H1 (cell line): ENCODE measurements around the gene GNG13. TPM values are rescaled to one million over a fixed set of nuclear protein-coding genes. Genes with fewer than 3 reads are reported as not detected.

Experiments used
- CTCF ChIA-PET: fragments of 300-600 bp; sonication (Branson Sonifier 250); formaldehyde crosslinking; loops from one replicate; lab custom pipeline; 2021; ENCODE audit not compliant: partially characterized antibody; lab: Charles Lee
- POLR2A ChIA-PET: fragments of 300-600 bp; sonication (Branson Sonifier 250); formaldehyde crosslinking; loops from one replicate; lab custom pipeline; 2021; ENCODE audit warnings: inconsistent platforms; ENCODE audit not compliant: partially characterized antibody; lab: Charles Lee
- DNase-seq, 2 experiments: peaks; one replicate each; pipeline versions ENCODE4 v3.0.0 to v3.0.0-alpha.2; 2010 to 2022; ENCODE audit warnings: low spot score in 2 of 2, low read depth in 1 of 2, mixed read lengths in 1 of 2
- FAIRE-seq: peaks from 2 replicates; lab custom pipeline; 2011; peaks lifted over from hg19 to GRCh38; lab: Jason Lieb, UNC
- H2AFZ ChIP-seq: 2 replicates; pipeline ENCODE4 v1.8.1; 2012; ENCODE audit warnings: low read length, inconsistent platforms
- H2AK5ac ChIP-seq: 2 replicates; pipeline ENCODE4 v1.6.1; 2013; ENCODE audit warnings: low read depth, low read length
- H2BK120ac ChIP-seq: replicated peaks from 2 replicates; pipeline ENCODE3; 2013; ENCODE audit warnings: low read depth, low read length, inconsistent platforms
- H2BK12ac ChIP-seq: 2 replicates; pipeline ENCODE4 v1.6.1; 2013; ENCODE audit warnings: low read depth, low read length
- H2BK15ac ChIP-seq: 2 replicates; pipeline ENCODE4 v1.6.1; 2013; ENCODE audit warnings: low read length
- H2BK20ac ChIP-seq: 2 replicates; pipeline ENCODE4 v1.6.1; 2013; ENCODE audit warnings: low read length
- H2BK5ac ChIP-seq: 2 replicates; pipeline ENCODE4 v1.6.1; 2013; ENCODE audit warnings: low read depth, low read length
- H3K14ac ChIP-seq: 2 replicates; pipeline ENCODE4 v1.6.1; 2013; ENCODE audit warnings: inconsistent platforms; ENCODE audit not compliant: insufficient read length
- H3K18ac ChIP-seq: 2 replicates; pipeline ENCODE4 v1.6.1; 2013; ENCODE audit warnings: low read length; ENCODE audit errors: extremely low read depth
- H3K23ac ChIP-seq: 2 replicates; pipeline ENCODE4 v1.6.1; 2013; ENCODE audit warnings: inconsistent platforms; ENCODE audit not compliant: insufficient read length
- H3K23me2 ChIP-seq: 2 replicates; pipeline ENCODE4 v1.6.1; 2013; ENCODE audit warnings: low read depth, low read length
- H3K27ac ChIP-seq: 2 replicates; pipeline ENCODE4 v1.6.1; 2011; ENCODE audit warnings: low read depth, low read length, inconsistent platforms
- H3K27me3 ChIP-seq, 4 experiments: replicated peaks in 1 of 4; 1 replicate in 1 of 4; 2 replicates in 3 of 4; pipeline versions ENCODE4 v1.6.1 to v1.8.1; 2011 to 2013; ENCODE audit warnings: low read length in 3 of 4, mild to moderate bottlenecking in 3 of 4, inconsistent platforms in 2 of 4, mixed read lengths in 2 of 4, moderate library complexity in 1 of 4; ENCODE audit not compliant: control insufficient read depth in 3 of 4, insufficient read depth in 3 of 4; ENCODE audit errors: extremely low read depth in 1 of 4
- H3K36me3 ChIP-seq, 4 experiments: 2 replicates each; pipeline versions ENCODE4 v1.6.1 to v1.8.1; 2011 to 2013; ENCODE audit warnings: mild to moderate bottlenecking in 4 of 4, low read length in 3 of 4, moderate library complexity in 2 of 4, control low read depth in 1 of 4, inconsistent platforms in 1 of 4; ENCODE audit not compliant: insufficient read depth in 4 of 4, control insufficient read depth in 2 of 4
- H3K4ac ChIP-seq: replicated peaks from 2 replicates; pipeline ENCODE3; 2013; ENCODE audit warnings: low read length, low read depth, mixed read lengths, inconsistent platforms; ENCODE audit not compliant: insufficient read length
- H3K4me1 ChIP-seq, 4 experiments: replicated peaks in 1 of 4; 1 replicate in 1 of 4; 2 replicates in 3 of 4; pipeline versions ENCODE4 v1.6.1 to v1.8.1; 2011 to 2013; ENCODE audit warnings: low read length in 3 of 4, inconsistent platforms in 2 of 4, mixed read lengths in 1 of 4; ENCODE audit not compliant: insufficient read depth in 4 of 4, control insufficient read depth in 3 of 4
- H3K4me2 ChIP-seq, 2 experiments: 2 replicates each; pipeline versions ENCODE4 v1.6.1 to v1.8.1; 2011 to 2013; ENCODE audit warnings: low read depth in 2 of 2, low read length in 2 of 2, control low read depth in 1 of 2, inconsistent platforms in 1 of 2, mild to moderate bottlenecking in 1 of 2; ENCODE audit not compliant: insufficient read depth in 1 of 2
- H3K4me3 ChIP-seq, 4 experiments: fragments of 200-600, 300-600 bp in 1 of 4; sonication (generic), shearing (Covaris generic), sonication (Bioruptor Twin) in 1 of 4; 2 replicates each; pipeline versions ENCODE4 v1.5.1 to v1.8.1; 2011 to 2016; ENCODE audit warnings: low read length in 4 of 4, low read depth in 3 of 4, control low read depth in 2 of 4, inconsistent platforms in 2 of 4, mild to moderate bottlenecking in 2 of 4, mixed read lengths in 1 of 4, moderate library complexity in 1 of 4; ENCODE audit not compliant: insufficient read depth in 2 of 4; ENCODE audit errors: extremely low read depth in 1 of 4
- H3K56ac ChIP-seq: replicated peaks from 2 replicates; pipeline ENCODE3; 2013; ENCODE audit warnings: low read depth, mild to moderate bottlenecking, mixed read lengths, low read length, inconsistent platforms; ENCODE audit not compliant: insufficient read length
- H3K79me1 ChIP-seq: 2 replicates; pipeline ENCODE4 v1.6.1; 2013; ENCODE audit warnings: low read depth, low read length, control low read depth
- H3K79me2 ChIP-seq, 2 experiments: 2 replicates each; pipeline versions ENCODE4 v1.6.1 to v1.8.1; 2012 to 2013; ENCODE audit warnings: low read length in 2 of 2, mild to moderate bottlenecking in 2 of 2, inconsistent platforms in 1 of 2; ENCODE audit not compliant: insufficient read depth in 2 of 2, control insufficient read depth in 1 of 2
- H3K9ac ChIP-seq, 4 experiments: replicated peaks in 1 of 4; 1 replicate in 1 of 4; 2 replicates in 3 of 4; pipeline versions ENCODE4 v1.6.1 to v1.8.1; 2011 to 2013; ENCODE audit warnings: low read depth in 3 of 4, low read length in 3 of 4, control low read depth in 2 of 4, mild to moderate bottlenecking in 2 of 4, moderate library complexity in 2 of 4, inconsistent platforms in 1 of 4; ENCODE audit errors: extremely low read depth in 1 of 4
- H3K9me3 ChIP-seq, 2 experiments: 2 replicates each; pipeline versions ENCODE4 v1.6.1 to v1.8.1; 2012 to 2013; ENCODE audit warnings: mild to moderate bottlenecking in 2 of 2, moderate library complexity in 2 of 2, control low read depth in 1 of 2, inconsistent platforms in 1 of 2, low read depth in 1 of 2, low read length in 1 of 2, mixed read lengths in 1 of 2; ENCODE audit not compliant: insufficient read depth in 2 of 2
- H4K20me1 ChIP-seq, 2 experiments: replicated peaks in 1 of 2; 2 replicates each; pipeline versions ENCODE3 to v1.8.1; 2011 to 2013; ENCODE audit warnings: inconsistent platforms in 2 of 2, low read length in 2 of 2, mild to moderate bottlenecking in 1 of 2; ENCODE audit not compliant: insufficient read depth in 2 of 2, control insufficient read depth in 1 of 2
- H4K5ac ChIP-seq: 2 replicates; pipeline ENCODE4 v1.6.1; 2013; ENCODE audit warnings: low read length, low read depth, mixed read lengths, inconsistent platforms; ENCODE audit not compliant: insufficient read length
- H4K8ac ChIP-seq: 2 replicates; pipeline ENCODE4 v1.8.0; 2013; ENCODE audit warnings: mild to moderate bottlenecking, moderate library complexity, low read length, inconsistent platforms; ENCODE audit not compliant: insufficient read depth; ENCODE audit errors: extremely low read depth
- H4K91ac ChIP-seq: replicated peaks from 2 replicates; pipeline ENCODE3; 2013; ENCODE audit warnings: low read length, mixed read lengths, inconsistent platforms; ENCODE audit not compliant: insufficient read length
- ASH2L ChIP-seq: fragments of 200-600, 300-600 bp; sonication (generic); IDR thresholded peaks from one replicate; pipeline ENCODE4 v1.7.1; 2017; ENCODE audit warnings: low read length
- BRCA1 ChIP-seq: IDR thresholded peaks from 2 replicates; pipeline ENCODE4 v1.6.1; 2012; ENCODE audit warnings: low read depth, low read length, improper control_type of control experiment
- CHD2 ChIP-seq: IDR thresholded peaks from 2 replicates; pipeline ENCODE4 v1.6.1; 2012; ENCODE audit warnings: low read length, improper control_type of control experiment
- CREB1 ChIP-seq: IDR thresholded peaks from 2 replicates; pipeline ENCODE4 v1.6.1; 2012; ENCODE audit warnings: inconsistent platforms
- EP300 ChIP-seq, 2 experiments: IDR thresholded peaks; 1 replicate in 1 of 2; 2 replicates in 1 of 2; pipeline ENCODE4 v1.6.1; 2011 to 2012; ENCODE audit warnings: low read depth in 2 of 2, low read length in 2 of 2, mild to moderate bottlenecking in 2 of 2, borderline replicate concordance in 1 of 2, inconsistent platforms in 1 of 2, moderate library complexity in 1 of 2
- FOSL1 ChIP-seq: IDR thresholded peaks from 2 replicates; pipeline ENCODE4 v1.6.1; 2011; ENCODE audit warnings: mild to moderate bottlenecking, low read depth, low read length, moderate library complexity; ENCODE audit not compliant: insufficient read depth
- HDAC2 ChIP-seq, 2 experiments: fragments of 300-600 bp in 1 of 2; sonication (generic) in 1 of 2; IDR thresholded peaks; 2 replicates each; pipeline ENCODE4 v1.6.1; 2011 to 2012; ENCODE audit warnings: low read depth in 2 of 2, low read length in 2 of 2, mild to moderate bottlenecking in 2 of 2, moderate library complexity in 2 of 2, borderline replicate concordance in 1 of 2, inconsistent platforms in 1 of 2
- JUND ChIP-seq: IDR thresholded peaks from 2 replicates; pipeline ENCODE4 v1.6.1; 2011; ENCODE audit warnings: mild to moderate bottlenecking, improper control_type of control experiment, low read length
- NRF1 ChIP-seq: IDR thresholded peaks from 2 replicates; pipeline ENCODE4 v1.6.1; 2011; ENCODE audit warnings: mild to moderate bottlenecking, low read depth, low read length, improper control_type of control experiment
- RFX5 ChIP-seq: IDR thresholded peaks from 2 replicates; pipeline ENCODE4 v1.6.1; 2011; ENCODE audit warnings: low read depth, low read length, improper control_type of control experiment, borderline replicate concordance
- SP1 ChIP-seq: IDR thresholded peaks from 2 replicates; pipeline ENCODE4 v1.6.1; 2011; ENCODE audit warnings: low read depth, low read length
- SP4 ChIP-seq: IDR thresholded peaks from 2 replicates; pipeline ENCODE4 v1.6.1; 2012; ENCODE audit warnings: low read length, inconsistent platforms
- SUZ12 ChIP-seq: fragments of 200-600 bp; sonication (generic); IDR thresholded peaks from 2 replicates; pipeline ENCODE4 v1.6.1; 2012; ENCODE audit warnings: mild to moderate bottlenecking, inconsistent platforms, low read length, moderate library complexity, mixed read lengths
- TAF7 ChIP-seq: optimal IDR thresholded peaks from 2 replicates; pipeline ENCODE3; 2011; ENCODE audit warnings: low read depth, mild to moderate bottlenecking, inconsistent platforms, low read length, moderate library complexity, borderline replicate concordance
- YY1 ChIP-seq: IDR thresholded peaks from 2 replicates; pipeline ENCODE4 v1.6.1; 2011; ENCODE audit warnings: low read depth, mild to moderate bottlenecking, low read length
- WGBS, 2 experiments: shearing (Covaris generic) in 1 of 2; methylation state at CpG; one replicate each; pipeline versions ENCODE4 v1.1.6 to v1.1.7; 2013 to 2015; ENCODE audit warnings: low lambda C conversion rate in 2 of 2, mixed read lengths in 2 of 2, inconsistent platforms in 1 of 2, low coverage in 1 of 2, missing lambda C conversion rate in 1 of 2; ENCODE audit not compliant: insufficient replicate concordance in 2 of 2, insufficient coverage in 1 of 2, insufficient read length in 1 of 2; ENCODE audit errors: extremely low coverage in 1 of 2, missing lambda C conversion rate in 1 of 2; 5-methylcytosine and 5-hydroxymethylcytosine counted together
- polyA plus RNA-seq, 7 experiments: library from polyadenylated mRNA; depleted of rRNA in 3 of 7; stranded (reverse) in 5 of 7; unstranded in 2 of 7; fragments of >200 nt in 5 of 7; fragments of 200-250 nt in 2 of 7; gene quantifications; 1 replicate in 5 of 7; 2 replicates in 1 of 7; 4 replicates in 1 of 7; pipeline versions ENCODE4 v1.2.1 to v1.2.3, GENCODE V29; 2011 to 2013; ENCODE audit warnings: missing spikeins in 2 of 7, mixed read lengths in 2 of 7
- total RNA-seq: library from RNA; stranded (reverse); fragmentation: NEBNext Ultra II Directional; extraction: Animal tissue kit (Norgen Biotek cat#: 25700); gene quantifications from 2 replicates; pipeline ENCODE4 v1.2.1, GENCODE V29; 2021

The GNG13 gene
- total and polyA plus RNA-seq, 2 of the 8 experiments (the other 6 are each of a cell fraction or from before 2014, with no cell fraction given): not detected

- no peaks in the 10 kb centered on the region for H3K23me2 ChIP-seq
- no peaks in the 10 kb centered on the region for H4K20me1 ChIP-seq
- H3K23ac ChIP-seq: no peak overlapping the region
- H3K9me3 ChIP-seq: no peaks in the 10 kb centered on the region
- no peaks in the 10 kb centered on the region for H3K79me1 ChIP-seq
- no peak overlapping the region for H2BK5ac ChIP-seq
- no peak overlapping the region for H2BK120ac ChIP-seq
- no peaks in the 10 kb centered on the region for H3K36me3 ChIP-seq
- FAIRE-seq: no peak
- no peak overlapping the region for H3K27ac ChIP-seq
- H3K27me3 ChIP-seq: no peaks in the 10 kb centered on the region
- H4K5ac ChIP-seq: no peak overlapping the region
- no peak overlapping the region for H3K18ac ChIP-seq
- no peak overlapping the region for H2BK15ac ChIP-seq
- H3K14ac ChIP-seq: no peak overlapping the region
- ChIA-PET CTCF (interaction anchor here (0.6 to 35.8 kb wide), 9 partner anchors 10 to 578 kb away, joined by 3 to 977 read pairs (median 5); partner anchors contain the start of genes ANTKMT, CCDC78, CHTF18 and CIAO3), POLR2A (interaction anchor here (0.9 to 2.0 kb wide), 7 partner anchors 10 to 38 kb away, joined by 3 to 7 read pairs (median 3); partner anchors contain the start of genes CHTF18, CIAO3, MSLN and RPUSD1)
- WGBS, 2 experiments: 89% methylated on average over 9 of the region's 9 CpGs; no CpG with 5 or more reads in 1 of the 2 experiments
- peaks cover 3 to 12% (median 5%) of the 10 kb centered on the region in 4 experiments; a peak in 5 of 7 replicates for H3K4me1 ChIP-seq
- H2BK12ac ChIP-seq: no peak overlapping the region
- H3K9ac ChIP-seq: no peak overlapping the region
- H2BK20ac ChIP-seq: no peak overlapping the region
- no peak overlapping the region for H2AFZ ChIP-seq
- H4K91ac ChIP-seq: no peak overlapping the region
- no peak overlapping the region for H3K4me2 ChIP-seq
- no peak overlapping the region for H4K8ac ChIP-seq
- H3K4me3 ChIP-seq: no peak overlapping the region
- no peaks in the 10 kb centered on the region for H3K79me2 ChIP-seq
- H3K56ac ChIP-seq: no peak overlapping the region
- no peak for DNase-seq
- H3K4ac ChIP-seq: no peak overlapping the region
- no peak overlapping the region for H2AK5ac ChIP-seq
- TF ChIP-seq HDAC2 (IDR thresholded peaks at IDR 0.05; ENCODE audit: borderline replicate concordance in 1 of 2, low read depth in 2 of 2, low read length in 2 of 2): no peak
- no peak for TF ChIP-seq SP4
- TF ChIP-seq TAF7: no peak
- no peak for TF ChIP-seq CREB1
- TF ChIP-seq FOSL1: no peak
- no peak for TF ChIP-seq RFX5
- no peak for TF ChIP-seq SUZ12
- no peak for TF ChIP-seq ASH2L
- TF ChIP-seq SP1: no peak
- no peak for TF ChIP-seq JUND
- TF ChIP-seq BRCA1: no peak
- no peak for TF ChIP-seq CHD2
- no peak for TF ChIP-seq EP300 (IDR thresholded peaks at IDR 0.05; ENCODE audit: borderline replicate concordance in 1 of 2, low read depth in 2 of 2, low read length in 2 of 2)
- TF ChIP-seq NRF1: no peak
- TF ChIP-seq YY1: no peak
Observed at GRCh38 chr16:750485-750884, 50.0 kb downstream of the GNG13 start.
